GM18951 (cell line): ENCODE measurements around the gene PTPRK.

Experiments
- POLR2A ChIP-seq: IDR thresholded peaks from 4 replicates; pipeline ENCODE4 v1.6.1; 2011; ENCODE audit warnings: mild to moderate bottlenecking; ENCODE audit not compliant: insufficient read length, insufficient read depth; ENCODE audit errors: extremely low read depth
- in situ Hi-C: fragments of 300-500 bp; cut with MboI; formaldehyde crosslinking; loops from one replicate; pipeline ENCODE4 v1.12.0; 2022; ENCODE audit warnings: low sequenced_read_pairs, mixed read lengths, inconsistent platforms; ENCODE audit not compliant: unreplicated experiment

Gene PTPRK

DNA sequence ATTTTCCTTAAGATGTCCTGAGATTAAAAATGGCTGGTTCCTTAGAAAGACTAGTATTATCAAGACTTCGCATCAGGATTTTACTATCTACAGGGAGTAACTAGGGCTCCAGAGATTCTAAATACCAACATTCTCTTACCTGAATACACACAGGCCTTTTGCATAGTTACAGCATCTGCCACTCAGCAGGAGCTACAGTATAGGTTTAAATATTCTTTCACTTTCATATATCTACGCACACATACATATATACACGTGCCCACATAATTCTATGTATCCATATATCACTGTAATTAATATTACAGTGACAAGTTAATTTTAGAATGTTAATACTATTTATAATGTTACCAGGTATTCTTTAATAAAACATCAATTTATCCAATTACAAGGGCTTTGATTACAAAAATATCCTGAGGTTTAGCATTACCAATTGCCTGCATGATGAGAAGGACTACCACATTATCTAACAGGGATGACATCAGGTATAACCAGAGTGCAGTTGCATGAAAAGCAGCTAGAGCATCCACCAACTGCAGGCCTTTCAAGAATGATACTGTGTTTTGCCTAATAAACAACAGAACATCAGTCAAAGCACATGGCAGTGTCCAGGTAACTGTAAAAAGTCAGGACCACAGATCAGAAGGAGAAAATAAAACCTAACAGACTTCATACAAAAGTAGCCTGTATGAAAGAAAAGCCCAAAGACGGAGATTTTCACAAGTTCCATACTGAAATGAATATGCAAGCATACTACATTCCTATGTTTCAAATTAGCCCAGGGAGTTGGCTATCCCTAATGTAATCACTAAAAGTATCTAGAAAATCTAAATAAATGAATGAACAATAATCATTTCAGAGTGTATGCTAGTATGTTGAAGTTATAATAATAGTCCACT, 268.7 kb downstream of the PTPRK start:
- in situ Hi-C loops = no loop called here
- no peak for TF ChIP-seq POLR2A

DNA sequence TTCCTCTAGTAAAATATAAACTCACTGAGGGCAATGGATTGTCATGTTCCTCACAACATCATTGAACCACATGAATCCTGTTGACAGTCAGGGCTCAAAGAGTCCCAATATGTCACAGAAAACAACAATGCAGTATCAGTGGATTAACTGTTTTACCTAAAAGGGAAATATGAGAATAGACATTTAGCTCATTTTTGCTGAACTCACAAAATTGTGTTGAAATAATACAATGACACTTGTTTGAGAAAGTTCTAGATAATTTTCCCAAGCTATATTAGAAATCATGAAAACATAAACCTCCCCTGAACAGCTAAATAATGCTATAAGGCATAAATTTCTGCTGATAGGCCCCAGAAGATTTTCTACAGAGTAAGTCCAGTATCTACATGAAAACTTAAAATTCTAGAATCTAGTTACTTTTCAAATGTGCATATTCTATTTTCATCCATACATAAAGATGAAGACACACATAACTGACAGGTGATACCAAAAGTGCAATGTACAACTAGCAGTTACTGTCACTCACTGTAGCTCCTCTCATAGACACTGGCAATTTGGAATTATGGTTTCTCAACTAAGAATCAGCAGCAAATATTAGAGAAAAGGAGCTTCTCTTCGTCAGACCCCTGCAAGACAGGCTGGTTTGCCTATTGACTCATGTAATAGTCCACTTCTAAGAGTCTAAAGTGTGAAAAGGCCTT, 269.9 kb downstream of the PTPRK start:
- in situ Hi-C loops = no loop called here

DNA sequence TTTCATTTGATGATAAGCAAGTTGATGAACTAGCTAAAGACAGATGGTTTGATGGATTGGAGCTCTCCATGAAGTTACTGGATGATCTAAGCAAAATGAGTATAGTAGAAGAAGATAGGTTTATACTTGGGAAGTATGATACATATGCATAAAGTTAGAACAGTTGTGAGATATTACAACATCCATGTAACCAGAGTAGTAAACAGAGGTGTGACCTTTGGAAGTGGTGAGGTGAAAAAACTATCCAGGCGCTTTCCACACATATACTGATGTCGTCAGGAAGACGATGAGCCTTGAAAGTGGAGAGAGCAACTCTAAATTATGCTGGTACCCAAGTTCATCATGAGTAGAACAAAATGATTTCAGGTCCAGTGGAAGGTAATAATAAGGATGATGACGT, 271.0 kb downstream of the PTPRK start:
- TF ChIP-seq POLR2A = no peak
- in situ Hi-C loops = no loop called here

More for the DNA sequence above, 269.9 kb downstream of the PTPRK start:
- TF ChIP-seq POLR2A = no peak

DNA sequence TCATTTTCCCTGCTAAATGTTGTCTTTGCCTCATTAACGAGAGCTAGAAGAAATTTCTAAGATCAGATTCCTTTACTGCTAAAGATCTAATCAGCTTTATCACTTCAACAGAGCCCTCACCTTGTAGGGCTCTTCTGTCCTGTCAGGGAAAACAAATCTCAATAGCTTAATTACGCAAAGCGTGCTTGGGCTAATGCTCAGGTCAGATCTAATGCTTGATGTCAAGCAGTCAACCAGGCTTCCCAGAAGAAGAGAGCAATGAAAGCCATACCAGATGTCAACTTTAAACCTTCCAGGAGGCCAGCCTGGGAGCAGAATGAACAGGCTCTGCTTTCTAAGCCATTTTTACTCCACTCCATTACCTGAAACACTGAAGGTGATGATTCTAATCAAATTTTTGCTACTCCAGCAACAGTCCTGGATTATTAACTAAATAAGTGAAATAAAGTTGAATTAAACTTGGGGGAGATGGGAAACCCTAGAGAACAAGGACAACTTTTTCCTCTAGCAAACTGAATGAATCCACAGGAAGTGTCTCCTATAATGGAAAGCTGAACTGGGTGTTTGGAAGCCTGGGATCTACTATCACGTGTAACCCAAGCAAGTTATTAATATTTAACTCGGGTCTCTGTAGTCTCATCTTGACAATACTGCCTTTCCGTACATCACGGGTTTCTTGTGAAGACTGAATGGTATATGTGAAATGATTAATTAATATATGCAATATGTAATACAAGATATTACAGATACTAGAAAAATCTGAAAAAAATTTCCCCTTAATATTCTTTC, 273.7 kb downstream of the PTPRK start:
- in situ Hi-C loops = no loop called here

DNA sequence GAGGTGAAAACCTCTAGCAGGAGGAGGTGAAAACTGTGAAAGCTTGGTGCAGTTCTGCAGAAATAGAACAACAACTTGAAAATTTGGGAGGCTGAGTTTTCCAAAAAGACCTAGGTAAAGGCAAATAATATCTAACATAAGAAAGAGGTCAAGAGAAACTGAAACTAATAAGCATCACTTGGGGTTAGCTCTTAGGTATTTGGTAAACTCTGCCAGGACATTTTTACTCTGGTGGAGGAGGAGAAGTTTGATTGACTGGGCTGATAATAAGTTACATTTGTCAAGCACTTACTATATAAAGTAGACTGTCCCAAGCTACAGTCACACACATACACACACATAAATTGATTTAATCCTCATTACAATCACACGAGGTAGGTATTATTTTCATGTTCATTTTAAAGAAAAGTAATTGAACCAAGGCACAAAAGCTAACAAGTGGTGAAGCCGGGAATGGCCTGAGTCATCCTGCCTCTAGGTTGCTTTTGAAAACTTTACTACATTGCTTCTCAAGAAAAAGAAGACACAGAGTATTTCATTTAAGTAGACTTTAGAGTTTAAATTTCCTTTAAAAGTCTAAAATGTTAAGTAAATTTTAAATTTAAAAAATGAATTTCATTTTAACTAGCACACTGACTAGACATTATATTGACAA, 275.5 kb downstream of the PTPRK start:
- in situ Hi-C loops = no loop called here
- no peak for TF ChIP-seq POLR2A

More for the DNA sequence above, 273.7 kb downstream of the PTPRK start:
- TF ChIP-seq POLR2A = no peak

DNA sequence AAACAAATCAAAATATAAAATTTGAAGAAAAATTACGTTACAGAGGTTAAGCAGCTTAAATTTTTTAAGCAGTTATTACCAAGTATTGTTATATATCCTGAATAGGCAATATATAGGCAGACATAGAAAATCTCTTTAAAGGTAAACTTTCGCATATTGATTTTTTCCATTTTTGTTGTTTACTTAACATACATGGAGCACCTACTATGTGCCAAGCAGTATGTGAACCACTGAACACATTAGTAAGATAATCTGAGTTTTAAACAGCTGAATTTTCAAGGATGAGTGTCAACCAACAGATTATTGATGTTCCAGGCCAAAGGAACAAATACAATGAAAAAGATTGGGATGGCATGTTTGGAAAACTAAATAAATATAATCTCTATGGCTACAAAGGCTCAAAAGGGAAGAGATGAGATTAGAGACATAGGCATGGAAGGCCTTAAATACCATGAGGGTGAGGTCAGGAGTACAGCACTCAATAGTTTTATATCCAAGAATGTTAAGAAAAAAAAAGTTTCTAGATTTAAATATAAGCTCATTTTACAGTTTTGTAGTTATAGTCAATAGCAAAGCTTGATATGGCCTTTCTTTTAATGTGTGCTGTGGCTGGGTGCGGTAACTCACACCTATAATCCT, 277.5 kb downstream of the PTPRK start:
- TF ChIP-seq POLR2A = no peak
- in situ Hi-C loops = no loop called here

DNA sequence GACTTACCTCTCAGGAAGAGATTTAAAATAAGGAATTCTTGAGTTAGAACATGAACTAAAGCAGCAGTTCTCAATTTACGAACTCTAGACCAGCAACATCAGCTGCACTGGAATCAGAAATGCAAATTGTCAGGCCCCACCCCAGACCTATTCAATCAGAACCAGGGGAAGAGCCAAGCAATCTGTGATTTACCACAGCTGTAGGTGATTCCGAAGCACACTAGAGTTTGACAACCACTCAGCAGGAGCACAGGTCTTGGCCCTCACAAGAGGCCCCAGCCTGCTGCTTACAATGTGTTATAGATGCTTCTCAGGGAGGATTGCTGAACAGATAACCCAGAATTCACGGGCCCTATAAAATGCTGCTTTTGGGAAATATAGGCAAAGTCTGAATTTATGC, 279.2 kb downstream of the PTPRK start:
- in situ Hi-C loops = no loop called here
- no peak for TF ChIP-seq POLR2A

DNA sequence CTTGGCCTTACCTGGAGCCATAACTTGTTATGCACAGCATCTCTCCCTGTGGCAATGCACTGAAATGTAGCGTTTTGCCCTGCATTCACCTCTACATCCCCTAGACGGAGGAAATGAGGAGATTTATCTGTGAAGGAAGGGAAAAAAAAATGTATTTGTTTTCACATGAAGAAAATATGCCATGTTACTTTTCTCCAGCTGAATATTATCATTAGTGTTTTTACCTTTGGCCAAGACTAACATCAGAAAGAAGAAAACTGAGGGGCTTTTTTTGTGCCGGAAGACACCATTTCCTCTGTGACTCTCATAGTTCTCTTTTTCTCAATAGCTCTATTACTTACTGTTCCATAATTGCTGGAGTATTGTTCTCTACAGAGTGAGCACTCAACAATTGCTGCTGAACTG, 280.4 kb downstream of the PTPRK start:
- in situ Hi-C loops = no loop called here
- TF ChIP-seq POLR2A = no peak

DNA sequence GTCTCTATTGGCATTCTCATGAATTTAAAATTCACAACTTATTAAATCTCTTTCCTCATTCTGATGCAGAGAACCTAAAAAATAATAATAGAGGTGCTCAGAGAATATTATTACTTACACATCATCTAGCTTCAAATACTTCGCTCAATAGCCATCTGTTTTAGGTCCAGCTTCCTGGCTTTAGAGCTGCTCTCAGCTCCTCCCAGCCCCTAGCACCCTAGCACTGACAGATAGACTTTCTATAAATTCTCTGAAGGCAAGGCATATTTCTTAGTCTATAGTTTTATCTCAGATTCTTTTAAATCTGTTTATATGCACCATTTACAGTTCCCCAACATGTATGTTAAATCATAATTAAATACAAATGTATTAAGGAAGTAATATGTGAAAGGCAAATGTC, 281.3 kb downstream of the PTPRK start:
- TF ChIP-seq POLR2A = no peak
- in situ Hi-C loops = no loop called here

DNA sequence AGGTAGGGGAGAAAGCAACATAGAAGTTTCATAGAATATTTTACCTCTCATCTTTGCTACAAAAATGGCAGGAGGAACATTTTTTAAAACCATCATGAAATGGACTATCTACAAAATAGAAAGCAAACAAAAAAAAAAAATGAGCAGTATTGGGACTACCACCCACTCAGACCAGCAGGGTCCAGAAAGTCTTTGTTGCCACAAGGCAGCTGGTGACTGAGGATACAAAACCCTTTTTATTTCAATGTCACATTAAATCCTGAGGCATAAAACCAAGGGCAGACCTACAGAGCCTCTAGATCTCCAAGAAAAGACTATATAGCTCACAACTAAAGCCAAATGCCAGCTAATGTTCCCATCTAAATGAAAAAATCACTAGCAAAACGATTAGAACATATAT, 282.2 kb downstream of the PTPRK start:
- in situ Hi-C loops = no loop called here

DNA sequence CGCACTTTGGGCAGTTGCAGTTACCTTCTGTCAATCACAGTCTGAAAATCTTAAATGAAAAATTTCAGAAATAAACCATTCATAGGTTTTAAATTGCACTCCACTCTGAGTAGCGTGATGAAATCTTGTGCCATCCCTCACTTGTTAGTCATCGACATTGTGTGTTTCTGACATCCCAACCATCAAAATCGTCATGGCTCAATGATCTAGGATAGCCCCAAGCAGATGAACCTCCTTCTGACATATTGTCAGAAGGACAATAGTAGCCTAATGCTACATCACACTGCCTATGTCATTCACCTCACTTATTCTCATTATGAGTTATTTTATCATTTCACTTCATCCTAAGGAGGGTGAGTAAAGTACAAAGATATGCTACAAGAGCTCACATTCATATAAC, 284.8 kb downstream of the PTPRK start:
- no peak for TF ChIP-seq POLR2A
- in situ Hi-C loops = no loop called here

More for the DNA sequence above, 282.2 kb downstream of the PTPRK start:
- TF ChIP-seq POLR2A = no peak

DNA sequence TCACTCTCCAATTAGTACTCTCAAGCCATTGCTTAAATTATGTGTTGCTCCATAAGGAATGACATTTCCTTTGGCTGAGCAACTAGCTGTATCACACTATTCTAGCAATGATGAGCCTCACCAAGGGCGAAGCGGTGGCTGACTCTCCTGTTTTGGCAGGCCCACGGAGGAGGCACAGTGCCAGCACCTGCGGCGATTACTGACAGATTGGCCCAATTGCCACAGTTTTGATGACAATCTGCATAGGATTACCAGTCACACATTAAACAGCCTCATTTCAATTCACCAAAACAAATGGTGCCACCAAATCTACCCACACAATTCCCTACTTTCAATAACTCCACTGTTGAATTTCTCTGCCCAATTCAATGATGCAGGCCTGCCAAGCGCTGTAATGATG, 286.9 kb downstream of the PTPRK start:
- in situ Hi-C loops = no loop called here
- no peak for TF ChIP-seq POLR2A
